Hindlimb muscle (tissue), 1 donor: Measurements from ENCODE around the gene TSPAN4. TPM values are rescaled to one million over a fixed set of nuclear protein-coding genes. Genes with fewer than 3 reads are reported as not detected.

Source experiments
- DNase-seq: peaks from one replicate; pipeline ENCODE4 v3.0.0-alpha.2; 2013
- polyA plus RNA-seq: library from polyadenylated mRNA; unstranded; fragments of 120-200 nt; gene quantifications from one replicate; pipeline ENCODE4 v1.2.1, GENCODE V29; 2013; ENCODE audit not compliant: insufficient read length

Gene TSPAN4
- polyA plus RNA-seq, 1 donor: 55.0 TPM

DNA sequence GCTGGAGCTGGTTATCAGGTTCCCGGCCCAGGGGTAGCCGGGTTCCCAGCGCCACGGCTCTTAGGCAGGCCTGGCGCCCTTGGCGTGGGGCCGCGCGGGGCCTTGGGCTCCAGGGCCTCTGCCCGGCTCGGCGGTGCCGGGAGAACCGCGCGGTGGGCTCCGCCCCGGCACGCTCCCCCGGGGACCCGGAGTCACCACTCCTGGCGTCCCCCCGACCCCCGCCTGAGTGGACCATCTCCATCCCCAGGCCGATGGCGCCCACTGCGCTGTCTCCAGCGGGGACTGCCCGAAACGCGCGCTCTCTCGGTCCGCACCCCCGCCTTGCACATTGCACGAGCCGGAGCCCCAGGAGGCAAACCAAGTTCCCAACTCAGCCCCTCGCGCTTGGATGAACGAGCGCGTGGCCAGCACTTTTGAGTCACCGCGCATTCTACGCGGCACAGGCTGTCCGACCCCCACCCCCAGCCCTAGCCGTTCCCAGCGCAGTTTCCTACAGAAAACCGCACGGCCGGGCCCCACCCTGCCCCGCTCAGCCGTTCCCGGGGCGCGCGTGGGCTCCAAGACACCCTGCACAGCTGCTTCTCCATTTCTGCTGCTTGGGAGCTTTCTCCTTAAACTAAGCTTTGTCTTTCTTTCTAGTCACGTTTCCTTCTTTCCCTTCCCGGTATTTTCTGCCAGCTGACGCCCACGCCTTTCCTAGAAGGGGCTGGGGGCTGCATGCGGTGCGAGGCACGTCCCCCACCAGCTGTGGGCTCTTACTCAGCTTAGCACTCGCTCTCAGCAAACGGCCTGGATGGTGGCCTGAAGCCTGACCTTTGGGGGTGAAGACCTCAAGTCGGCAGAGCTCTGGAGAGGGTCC lies 68.6 kb downstream of the TSPAN4 start:
- no peak for DNase-seq

DNA sequence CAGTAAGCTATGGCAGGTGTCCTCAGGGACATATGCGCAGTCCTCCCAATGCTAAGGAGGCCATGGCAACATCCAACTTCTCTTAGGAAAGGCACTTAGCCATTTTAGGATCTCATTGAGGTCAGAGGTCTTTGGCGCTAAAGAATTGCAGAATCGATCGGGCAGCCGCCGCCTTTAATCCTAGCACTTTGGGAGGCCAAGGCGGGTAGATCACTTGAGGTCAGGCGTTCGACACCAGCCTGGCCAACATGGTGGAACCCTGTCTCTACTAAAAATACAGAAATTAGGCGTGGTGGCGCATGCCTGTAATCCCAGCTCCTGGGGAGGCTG lies 69.2 kb downstream of the TSPAN4 start:
- DNase-seq: no peak

DNA sequence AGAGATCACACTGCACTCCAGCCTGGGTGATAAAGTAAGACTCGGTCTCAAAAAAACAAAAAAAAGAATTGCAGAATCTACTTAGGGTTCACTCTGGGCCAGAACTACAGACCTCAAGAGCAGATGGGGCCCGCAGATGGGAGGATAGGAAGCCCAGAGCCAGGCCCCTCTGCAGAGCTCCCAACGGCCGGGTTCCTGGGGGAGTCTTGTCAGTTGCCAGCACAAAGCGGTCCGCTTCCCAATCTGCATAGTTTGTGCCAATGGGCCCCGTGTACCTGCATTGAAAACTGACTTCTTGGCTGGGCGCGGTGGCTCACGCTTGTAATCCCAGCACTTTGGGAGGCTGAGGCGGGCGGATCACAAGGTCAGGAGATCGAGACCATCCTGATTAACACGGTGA lies 69.6 kb downstream of the TSPAN4 start:
- DNase-seq: no peak

DNA sequence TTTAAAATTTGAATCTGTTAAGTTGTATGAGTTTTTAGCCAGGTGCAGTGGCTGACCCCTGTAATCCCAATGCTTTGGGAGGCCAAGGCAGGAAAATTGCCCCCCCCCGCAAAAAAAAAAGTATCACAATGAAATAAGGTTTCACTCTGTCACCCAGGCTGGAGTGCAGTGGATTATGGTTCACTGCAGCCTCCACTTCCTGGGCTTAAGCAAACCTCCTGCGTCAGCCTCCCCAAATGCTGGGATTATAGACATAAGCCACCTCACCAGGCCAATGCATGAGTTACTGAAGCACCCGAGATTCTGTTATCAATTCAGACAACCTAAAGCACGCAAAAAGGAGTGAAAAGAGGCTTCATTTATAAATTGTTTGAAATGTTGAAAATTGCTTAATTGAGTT lies 70.4 kb downstream of the TSPAN4 start:
- no peak for DNase-seq

DNA sequence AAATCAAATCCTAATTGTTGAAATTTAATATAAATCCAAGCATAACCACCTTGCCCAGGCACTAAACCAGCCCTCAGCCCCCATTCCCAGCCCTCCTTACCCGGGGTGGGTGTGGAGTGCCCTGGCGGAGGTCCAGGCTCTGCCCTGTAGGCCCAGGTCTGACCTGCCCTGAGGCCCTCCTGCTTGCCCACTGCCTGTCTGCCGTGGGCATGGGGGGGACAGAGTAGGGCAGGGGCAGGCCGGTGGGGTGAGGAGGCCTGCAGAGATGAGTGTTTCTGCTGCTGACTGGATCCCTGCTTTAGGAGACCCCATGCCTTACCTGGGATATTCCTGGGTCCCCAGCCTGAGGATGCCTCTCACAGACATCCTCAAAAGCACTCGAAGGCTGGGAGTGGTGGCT lies 71.6 kb downstream of the TSPAN4 start:
- DNase-seq: no peak

DNA sequence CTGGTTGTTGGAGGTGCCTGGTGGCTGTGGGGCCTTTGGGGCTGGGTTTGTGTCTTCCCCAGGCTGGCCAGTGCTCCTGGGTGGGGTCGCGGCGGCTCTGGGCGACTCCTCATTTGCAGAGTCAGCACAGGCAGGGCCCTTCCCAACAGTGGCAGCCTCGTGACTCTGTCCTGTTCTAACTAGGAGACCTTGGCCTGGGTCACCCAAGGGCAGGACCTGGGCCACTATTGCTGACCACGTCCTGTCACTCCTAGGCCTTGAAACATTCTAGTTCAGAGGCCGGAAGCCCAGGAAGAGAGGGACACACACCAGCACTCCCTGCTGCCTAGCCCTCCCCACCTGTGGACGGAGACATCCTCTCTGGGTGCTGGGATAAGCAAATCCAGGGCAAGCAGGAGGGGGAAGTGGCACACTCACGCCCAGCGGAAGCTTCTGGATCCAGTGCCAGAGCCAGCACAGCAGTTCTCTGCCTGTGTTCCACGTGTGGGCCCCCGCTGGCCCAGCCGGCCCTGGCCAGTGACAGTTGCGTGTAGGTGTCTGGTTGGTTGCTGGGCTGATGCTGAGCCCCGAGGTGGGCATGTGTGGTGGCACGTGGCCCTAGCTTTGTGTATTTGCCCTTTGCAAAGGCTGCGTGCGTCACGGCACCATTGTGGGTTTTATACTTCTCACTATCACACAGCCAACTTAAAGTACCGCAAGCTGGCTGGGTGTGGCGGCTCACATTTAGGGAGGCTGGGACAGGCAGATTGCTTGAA lies 72.3 kb downstream of the TSPAN4 start:
- DNase-seq: no peak

Other genes with a start within 250 kb of the TSPAN4 start
- gene IRF7, start 226.9 kb upstream of the TSPAN4 start, polyA plus RNA-seq: 17.5 TPM
- gene CDHR5, start 217.9 kb upstream of the TSPAN4 start, polyA plus RNA-seq: 4.1 TPM
- gene SCT, start 215.7 kb upstream of the TSPAN4 start, polyA plus RNA-seq: 127 TPM
- 1.2 TPM for gene DRD4, start 205.6 kb upstream of the TSPAN4 start, polyA plus RNA-seq
- 36.5 TPM for gene DEAF1, start 147.6 kb upstream of the TSPAN4 start, polyA plus RNA-seq
- 21.0 TPM for gene TMEM80, start 147.0 kb upstream of the TSPAN4 start, polyA plus RNA-seq
- 3.7 TPM for gene EPS8L2, start 136.6 kb upstream of the TSPAN4 start, polyA plus RNA-seq
- 68.2 TPM for gene TALDO1, start 95.4 kb upstream of the TSPAN4 start, polyA plus RNA-seq
- gene GATD1, start 65.4 kb upstream of the TSPAN4 start, polyA plus RNA-seq: 57.6 TPM
- gene CEND1, start 52.8 kb upstream of the TSPAN4 start, polyA plus RNA-seq: 0.67 TPM
- 10.9 TPM for gene SLC25A22, start 44.6 kb upstream of the TSPAN4 start, polyA plus RNA-seq
- 11.9 TPM for gene PIDD1, start 37.6 kb upstream of the TSPAN4 start, polyA plus RNA-seq
- 1,677 TPM for gene RPLP2, start 32.9 kb upstream of the TSPAN4 start, polyA plus RNA-seq
- gene PNPLA2, start 23.9 kb upstream of the TSPAN4 start, polyA plus RNA-seq: 47.9 TPM
- gene CRACR2B, start 14.9 kb upstream of the TSPAN4 start, polyA plus RNA-seq: 17.3 TPM
- 189 TPM for gene CD151, start 9.9 kb upstream of the TSPAN4 start, polyA plus RNA-seq
- 118 TPM for gene POLR2L, start 323 bp upstream of the TSPAN4 start, polyA plus RNA-seq
- 61.0 TPM for gene CHID1, start 68.0 kb downstream of the TSPAN4 start, polyA plus RNA-seq
- 49.7 TPM for gene AP2A2, start 83.0 kb downstream of the TSPAN4 start, polyA plus RNA-seq
- 0.10 TPM for gene MUC6, start 193.9 kb downstream of the TSPAN4 start, polyA plus RNA-seq
- gene MUC2, start 232.0 kb downstream of the TSPAN4 start, polyA plus RNA-seq: 0.05 TPM